Activated CD8-positive, alpha-beta memory T cell treated with anti-CD3 and anti-CD28 coated beads for 48 hours (primary cell): ENCODE measurements around the gene PIR.

Experiments used
- DNase-seq, 3 experiments: peaks; one replicate each; pipeline ENCODE4 v3.0.0-alpha.2; 2020; ENCODE audit warnings: low read depth in 2 of 3, low spot score in 2 of 3

Gene PIR

GRCh38 chrX:15492469-15492868 is 664 bp downstream of the PIR start:
- DNase-seq = no peak

- no peak for DNase-seq
These were observed 9.2 kb downstream of the PIR start for GRCh38 chrX:15483891-15484290.

- no peak for DNase-seq
These were observed 17.6 kb downstream of the PIR start for GRCh38 chrX:15475486-15475885.

GRCh38 chrX:15475021-15475420 is 18.1 kb downstream of the PIR start:
- no peak for DNase-seq

DNA sequence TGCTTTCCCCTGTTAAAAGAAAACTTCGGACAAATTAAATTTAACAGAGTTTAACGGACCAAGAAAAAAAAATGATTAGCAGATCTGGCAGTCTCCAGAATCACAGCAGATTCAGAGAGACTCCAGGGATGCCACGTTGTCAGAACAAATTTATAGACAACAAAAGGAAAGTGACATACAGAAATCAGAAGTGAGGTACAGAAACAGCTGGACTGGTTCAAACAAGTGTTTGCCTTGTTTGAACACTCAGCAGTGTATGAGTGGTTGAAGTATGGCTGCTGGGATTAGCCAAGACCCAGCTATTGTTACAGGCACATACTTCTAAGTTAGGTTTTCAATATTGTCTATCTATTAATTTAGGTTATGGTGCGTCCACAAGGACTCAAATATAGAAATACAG is 19.1 kb downstream of the PIR start:
- no peak for DNase-seq

GRCh38 chrX:15472531-15472930 is 20.6 kb downstream of the PIR start:
- DNase-seq = no peak

- DNase-seq = peak in 2 of 3 experiments; percentile 14 to 15
These were observed 22.1 kb downstream of the PIR start for GRCh38 chrX:15471028-15471427.

DNA sequence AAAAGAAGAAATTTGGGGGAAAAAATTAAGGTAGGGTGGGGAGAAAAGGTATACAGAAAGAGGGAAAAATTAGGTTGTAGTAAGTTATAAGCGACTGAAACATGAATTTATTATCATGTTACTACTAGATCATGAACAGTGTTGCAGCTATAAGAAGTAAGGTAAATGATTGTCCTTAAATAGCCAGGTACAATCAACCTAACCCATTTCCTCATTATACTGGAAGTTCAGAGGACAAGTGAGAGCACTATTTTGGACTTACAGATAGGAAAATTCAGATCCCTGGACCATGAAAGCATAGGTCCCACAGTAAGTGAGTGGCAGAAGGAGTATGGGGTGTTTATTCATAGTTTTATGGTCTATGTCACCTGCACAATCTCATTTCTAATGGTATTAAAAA is 23.5 kb downstream of the PIR start:
- DNase-seq = no peak

- no peak for DNase-seq
These were observed 25.1 kb downstream of the PIR start for GRCh38 chrX:15468036-15468435.

- no peak for DNase-seq
These were observed 27.1 kb downstream of the PIR start for GRCh38 chrX:15465896-15466651.

DNA sequence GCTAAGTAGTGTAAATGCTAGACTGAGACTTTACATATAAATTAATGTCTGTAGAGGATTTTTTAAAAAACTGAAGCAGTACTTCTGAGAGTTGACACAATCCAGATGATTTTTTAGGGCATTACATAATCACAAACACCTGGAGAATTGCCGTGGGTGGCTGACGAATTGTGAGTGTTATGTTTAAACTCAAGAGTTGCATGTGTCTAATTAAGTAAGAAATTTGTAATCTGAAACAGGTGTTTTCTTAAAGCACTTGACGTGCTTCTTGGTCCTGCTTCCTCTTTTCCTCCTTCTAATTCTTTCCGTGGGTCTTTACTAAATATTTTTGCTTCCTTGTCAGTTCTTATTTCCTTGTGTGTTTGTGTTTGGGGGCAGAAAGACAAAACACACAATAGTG is 27.8 kb downstream of the PIR start:
- DNase-seq = no peak

DNA sequence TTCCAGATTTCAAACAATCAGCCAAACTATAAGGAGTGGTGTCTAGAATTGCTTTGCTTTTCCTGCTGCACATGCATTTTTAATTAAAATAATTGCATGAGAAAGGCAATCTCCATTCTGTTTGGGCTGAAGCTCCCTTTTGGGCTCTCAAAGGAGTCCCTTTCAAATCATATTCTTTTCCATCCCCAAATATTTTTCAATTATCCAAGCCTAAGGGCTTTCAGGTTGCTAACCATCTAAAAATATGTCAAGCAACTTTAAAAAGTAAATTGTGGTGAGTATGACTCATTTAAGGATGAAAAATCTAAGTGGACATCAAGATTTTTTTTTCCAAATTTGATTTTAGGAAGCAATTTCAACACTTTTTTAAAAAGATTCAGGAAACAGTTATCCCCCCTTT is 28.4 kb downstream of the PIR start:
- no peak for DNase-seq

DNA sequence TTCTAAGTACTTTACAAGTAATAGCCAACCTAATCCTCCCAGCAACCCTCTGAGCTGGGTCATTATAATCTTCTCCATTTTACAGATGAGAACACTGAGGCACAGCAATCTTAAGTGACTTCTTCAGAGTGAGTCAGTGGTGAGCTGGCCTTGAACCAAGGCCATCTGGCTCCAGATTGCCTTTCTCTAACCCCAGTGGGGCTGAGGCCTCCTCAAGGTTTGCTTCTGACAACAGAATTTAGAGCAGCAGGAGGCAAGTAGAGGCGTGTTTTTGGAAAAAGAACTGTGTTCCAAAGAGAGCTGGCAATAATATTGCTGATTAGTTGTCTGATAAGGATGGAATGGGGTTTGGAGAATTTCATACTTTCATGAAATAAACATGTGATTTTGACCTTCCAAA is 41.2 kb downstream of the PIR start:
- DNase-seq = no peak

DNA sequence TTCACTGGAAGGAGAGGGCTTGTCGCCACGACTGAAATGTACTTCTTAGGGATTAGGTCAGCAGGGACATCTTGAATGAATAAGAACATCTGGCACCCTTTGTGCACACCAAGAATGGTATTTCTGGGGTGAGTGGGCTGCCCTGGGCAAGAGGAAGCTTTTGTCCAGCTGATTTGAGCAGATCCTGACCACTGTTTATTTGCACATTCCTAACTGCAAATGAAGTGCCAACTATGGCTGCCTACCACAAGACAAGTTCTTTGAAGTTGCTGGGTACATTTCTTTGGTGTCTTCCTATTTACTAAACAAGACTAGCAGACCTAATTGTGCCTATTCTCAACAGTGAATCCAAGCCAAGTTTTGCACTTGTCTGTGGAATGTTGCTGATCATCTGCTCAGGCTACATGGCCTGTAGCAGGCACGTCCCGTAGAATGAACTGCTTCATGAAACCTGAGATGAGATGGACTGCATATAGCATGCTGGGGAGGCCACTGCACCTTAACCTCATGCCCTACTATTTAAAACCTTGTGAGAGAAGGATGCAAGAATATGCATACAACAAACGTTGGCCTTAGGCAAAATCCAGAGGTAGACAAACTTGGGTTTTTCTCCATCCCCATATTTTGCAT is 45.0 kb downstream of the PIR start:
- no peak for DNase-seq

- no peak for DNase-seq
These were observed 51.7 kb downstream of the PIR start for GRCh38 chrX:15441464-15441863.

- no peak for DNase-seq
These were observed 54.8 kb downstream of the PIR start for GRCh38 chrX:15438332-15438731.

DNA sequence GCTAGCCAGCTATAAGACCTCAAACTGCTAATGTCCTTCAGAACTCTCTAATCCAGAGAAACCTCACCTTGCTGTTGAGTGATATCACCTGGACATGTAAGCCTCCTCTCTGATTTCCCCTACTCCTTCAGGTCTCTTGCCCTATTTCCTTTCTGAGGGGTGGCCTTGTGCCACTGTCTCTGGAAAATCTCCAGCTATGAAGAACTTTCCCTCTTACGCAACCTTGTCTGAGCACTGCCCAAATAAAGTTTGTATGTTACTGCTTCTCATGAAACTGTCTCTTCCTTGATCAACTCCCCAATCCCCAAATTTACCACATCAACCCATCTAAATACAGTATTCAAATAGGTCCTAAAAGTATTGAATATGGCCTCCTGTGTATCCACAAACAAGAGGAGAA is 55.4 kb downstream of the PIR start:
- no peak for DNase-seq

- DNase-seq = no peak
These were observed 57.1 kb downstream of the PIR start for GRCh38 chrX:15435836-15436619.

DNA sequence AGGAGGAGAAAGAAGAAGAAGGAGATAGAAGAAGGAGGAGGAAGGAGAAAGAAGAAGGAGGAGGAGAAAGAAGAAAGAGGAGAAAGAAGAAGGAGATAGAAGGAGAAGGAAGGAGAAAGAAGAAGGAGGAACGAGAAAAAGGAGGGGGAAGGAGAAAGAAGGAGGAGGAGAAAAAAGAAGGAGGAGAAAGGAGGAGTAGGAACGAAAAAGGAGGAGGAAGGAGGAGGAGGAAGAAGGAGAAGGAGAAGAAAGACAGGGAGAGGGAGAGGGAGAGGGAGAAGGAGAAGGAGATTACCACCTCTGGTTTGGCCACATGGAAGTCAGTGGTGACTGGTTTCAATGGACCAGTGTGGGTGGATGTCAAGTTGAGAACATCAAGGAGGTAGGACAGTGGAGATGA is 58.9 kb downstream of the PIR start:
- no peak for DNase-seq

DNA sequence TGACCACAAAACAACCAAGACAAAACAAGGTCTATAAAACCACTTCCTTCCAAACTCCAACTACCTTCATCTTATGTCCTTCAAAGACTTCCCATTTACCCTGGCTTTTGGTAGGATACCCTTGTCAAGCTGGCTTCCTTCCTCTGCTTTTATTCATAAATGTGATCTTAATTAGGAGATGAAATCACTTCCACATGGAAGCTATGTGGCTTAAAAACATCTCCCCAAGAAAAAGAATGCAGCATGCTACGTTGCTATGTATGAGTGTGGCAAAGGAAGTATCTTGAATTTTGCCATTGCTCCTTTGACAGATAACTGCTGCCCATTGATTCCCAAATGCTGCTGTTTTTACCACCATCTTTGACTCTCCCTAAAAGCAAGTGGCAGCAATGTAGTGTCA is 62.5 kb downstream of the PIR start:
- DNase-seq = no peak

GRCh38 chrX:15430076-15430475 is 63.1 kb downstream of the PIR start:
- DNase-seq = no peak

GRCh38 chrX:15425024-15425423 is 68.1 kb downstream of the PIR start:
- DNase-seq = no peak
